ENCODE data around the gene TBRG4. TPM values are rescaled to one million over a fixed set of nuclear protein-coding genes. Genes with fewer than 3 reads are reported as not detected.
A peak's percentile ranks its signal among the peaks of the same experiment; 100 is the strongest.

The TBRG4 gene
- polyA plus RNA-seq, 3 donors: 32.7 to 42.2 (median 38.4) TPM

GRCh38 chr7:45112648-45113047 is 1.2 kb upstream of the TBRG4 start:
- no peaks in the 10 kb centered on the region for H3K27me3 ChIP-seq (ENCODE audit: control insufficient read depth in 2 of 2, insufficient read depth in 2 of 2, low read length in 2 of 2)
- no peaks in the 10 kb centered on the region for H3K9me3 ChIP-seq (replicated peaks in 1 of 2; ENCODE audit: control insufficient read depth in 1 of 2, insufficient read depth in 1 of 2, low read length in 2 of 2)
- H3K4me3 ChIP-seq (replicated peaks in 1 of 3; ENCODE audit: low read depth in 2 of 3, low read length in 3 of 3): no peak overlapping the region
- Mint-ChIP-seq H3K27ac (peak overlapping the region; percentile 98 to 99 (median 99)), H3K4me3 (peak overlapping the region; percentile 37 to 46), H3K4me1 (peaks cover 42% of the 10 kb centered on the region), H3K9me3 (peaks cover 0 to 2% (median 0%) of the 10 kb centered on the region in 7 donors), H3K36me3 (peaks cover 13 to 18% of the 10 kb centered on the region in 2 donors), H3K27me3 (ENCODE audit: low read depth in 3 of 3) (peaks cover 2 to 5% (median 2%) of the 10 kb centered on the region in 3 donors)
- H3K27ac ChIP-seq (ENCODE audit: low read depth in 1 of 2, low read length in 2 of 2): peak overlapping the region in 1 of 2 donors; percentile 93
- H2AFZ ChIP-seq (ENCODE audit: insufficient read depth, low read depth, low read length, poor library complexity, severe bottlenecking): no peak overlapping the region
- H3K4me1 ChIP-seq (ENCODE audit: control insufficient read depth in 1 of 2, insufficient read depth in 2 of 2, low read length in 2 of 2): peaks cover 25 to 49% of the 10 kb centered on the region in 2 donors
- no peak overlapping the region for H3K4me2 ChIP-seq (replicated peaks; ENCODE audit: extremely low read depth, low read length, poor library complexity, severe bottlenecking)
- H3K36me3 ChIP-seq (replicated peaks in 1 of 2; ENCODE audit: control insufficient read depth in 1 of 2, insufficient read depth in 2 of 2, low read length in 2 of 2): peaks cover 15 to 18% of the 10 kb centered on the region in 2 donors
- H3K9ac ChIP-seq (ENCODE audit: insufficient read depth, low read length, poor library complexity, severe bottlenecking): no peak overlapping the region
- no peak for TF ChIP-seq CTCF (IDR thresholded peaks at IDR 0.05)
- 100% methylated on average over 1 of the region's 1 CpG for WGBS (ENCODE audit: insufficient coverage)
- peaks cover 37% of the 10 kb centered on the region for H3K79me2 ChIP-seq (ENCODE audit: insufficient read depth, low read length)
- intact Hi-C loops (cut with micrococcal nuclease): loop anchor here (5.0 to 10.0 kb wide), 4 partner anchors 135 to 538 kb away; partner anchors contain the start of genes DDX56 (in 1 of the 2), MYO1G (in 1 of the 2), PURB (in 1 of the 2) and TMED4 (in 1 of the 2)
- peaks cover 10% of the 10 kb centered on the region for H4K20me1 ChIP-seq (ENCODE audit: insufficient read depth, low read length)
- no peak for DNase-seq

GRCh38 chr7:45108863-45109262 is 2.6 kb downstream of the TBRG4 start:
- Mint-ChIP-seq H3K27me3 (ENCODE audit: low read depth in 3 of 3) (peaks cover 0 to 5% (median 2%) of the 10 kb centered on the region in 3 donors), H3K9me3 (peaks cover 0 to 2% (median 0%) of the 10 kb centered on the region in 7 donors), H3K27ac (peak overlapping the region in 6 of 7 donors; percentile 15 to 85 (median 52)), H3K4me1 (peaks cover 39% of the 10 kb centered on the region), H3K4me3 (no peak overlapping the region), H3K36me3 (peaks cover 50 to 56% of the 10 kb centered on the region in 2 donors)
- intact Hi-C loops (cut with micrococcal nuclease): no loop called here
- TF ChIP-seq CTCF (IDR thresholded peaks at IDR 0.05): no peak
- H3K79me2 ChIP-seq (ENCODE audit: insufficient read depth, low read length): peaks cover 68% of the 10 kb centered on the region
- no peaks in the 10 kb centered on the region for H3K9me3 ChIP-seq (replicated peaks in 1 of 2; ENCODE audit: control insufficient read depth in 1 of 2, insufficient read depth in 1 of 2, low read length in 2 of 2)
- DNase-seq: no peak
- H3K27me3 ChIP-seq (ENCODE audit: control insufficient read depth in 2 of 2, insufficient read depth in 2 of 2, low read length in 2 of 2): no peaks in the 10 kb centered on the region
- H3K27ac ChIP-seq (ENCODE audit: low read depth in 1 of 2, low read length in 2 of 2): peak overlapping the region in 1 of 2 donors; percentile 55
- WGBS (ENCODE audit: insufficient coverage): 96% methylated on average over 7 of the region's 8 CpGs
- no peak overlapping the region for H3K9ac ChIP-seq (ENCODE audit: insufficient read depth, low read length, poor library complexity, severe bottlenecking)
- H3K4me1 ChIP-seq (ENCODE audit: control insufficient read depth in 1 of 2, insufficient read depth in 2 of 2, low read length in 2 of 2): peaks cover 25 to 42% of the 10 kb centered on the region in 2 donors
- H3K4me2 ChIP-seq (replicated peaks; ENCODE audit: extremely low read depth, low read length, poor library complexity, severe bottlenecking): no peak overlapping the region
- peaks cover 48% of the 10 kb centered on the region for H4K20me1 ChIP-seq (ENCODE audit: insufficient read depth, low read length)
- peaks cover 53 to 56% of the 10 kb centered on the region in 2 donors for H3K36me3 ChIP-seq (replicated peaks in 1 of 2; ENCODE audit: control insufficient read depth in 1 of 2, insufficient read depth in 2 of 2, low read length in 2 of 2)
- no peak overlapping the region for H3K4me3 ChIP-seq (replicated peaks in 1 of 3; ENCODE audit: low read depth in 2 of 3, low read length in 3 of 3)
- H2AFZ ChIP-seq (ENCODE audit: insufficient read depth, low read depth, low read length, poor library complexity, severe bottlenecking): no peak overlapping the region
